Measurements from ENCODE around the gene LHFPL5.
A peak's percentile ranks its signal among the peaks of the same experiment; 100 is the strongest.

LHFPL5 gene

DNA sequence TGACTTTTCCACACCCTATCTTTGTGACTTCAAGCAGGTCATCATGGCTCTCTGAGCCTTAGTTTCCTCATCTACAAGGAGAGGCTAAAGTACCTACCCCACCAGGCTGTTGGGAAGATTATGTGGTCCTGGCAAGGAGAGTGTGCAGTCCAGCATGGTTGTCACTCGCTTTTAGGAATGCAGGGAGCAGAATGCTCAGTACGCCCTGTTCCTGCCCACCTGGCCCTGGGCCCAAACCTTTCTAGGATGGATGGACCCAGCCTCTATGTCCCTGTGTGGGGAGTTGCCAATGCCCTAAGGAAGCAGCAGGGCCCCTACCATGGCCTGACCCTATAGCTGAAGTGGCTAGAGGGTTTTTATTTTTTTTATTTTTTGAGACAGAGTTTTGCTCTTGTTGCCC lies 26.7 kb upstream of the LHFPL5 start:
- TF ChIP-seq, protein P1, sequence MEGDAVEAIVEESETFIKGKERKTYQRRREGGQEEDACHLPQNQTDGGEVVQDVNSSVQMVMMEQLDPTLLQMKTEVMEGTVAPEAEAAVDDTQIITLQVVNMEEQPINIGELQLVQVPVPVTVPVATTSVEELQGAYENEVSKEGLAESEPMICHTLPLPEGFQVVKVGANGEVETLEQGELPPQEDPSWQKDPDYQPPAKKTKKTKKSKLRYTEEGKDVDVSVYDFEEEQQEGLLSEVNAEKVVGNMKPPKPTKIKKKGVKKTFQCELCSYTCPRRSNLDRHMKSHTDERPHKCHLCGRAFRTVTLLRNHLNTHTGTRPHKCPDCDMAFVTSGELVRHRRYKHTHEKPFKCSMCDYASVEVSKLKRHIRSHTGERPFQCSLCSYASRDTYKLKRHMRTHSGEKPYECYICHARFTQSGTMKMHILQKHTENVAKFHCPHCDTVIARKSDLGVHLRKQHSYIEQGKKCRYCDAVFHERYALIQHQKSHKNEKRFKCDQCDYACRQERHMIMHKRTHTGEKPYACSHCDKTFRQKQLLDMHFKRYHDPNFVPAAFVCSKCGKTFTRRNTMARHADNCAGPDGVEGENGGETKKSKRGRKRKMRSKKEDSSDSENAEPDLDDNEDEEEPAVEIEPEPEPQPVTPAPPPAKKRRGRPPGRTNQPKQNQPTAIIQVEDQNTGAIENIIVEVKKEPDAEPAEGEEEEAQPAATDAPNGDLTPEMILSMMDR (IDR thresholded peaks at IDR 0.05): no peak
- peaks cover 0 to 58% of the 10 kb centered on the region in 2 donors for H3K27me3 ChIP-seq

DNA sequence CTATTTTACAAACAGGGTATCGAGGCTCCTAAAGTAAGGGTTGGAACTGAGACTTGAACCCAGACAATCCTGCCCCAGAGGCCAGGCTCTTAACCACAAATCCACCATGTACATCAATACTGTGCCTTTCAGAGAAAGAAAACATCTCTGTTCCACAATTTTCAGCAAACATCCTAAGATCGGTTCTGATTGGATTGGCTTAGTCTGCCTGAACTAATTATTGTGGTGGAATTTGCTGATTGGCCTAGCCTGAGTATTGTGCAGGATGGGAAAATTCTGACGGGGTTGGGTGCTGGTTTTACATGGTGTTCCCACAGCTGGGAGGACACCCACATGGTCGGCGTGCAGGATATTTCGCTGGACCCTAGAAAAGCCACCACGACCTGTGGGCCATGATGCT lies 24.4 kb upstream of the LHFPL5 start, which contains the start of gene CLPSL1:
TSS of gene CLPSL1 (plus strand) at position 301 of the 400 bp plus-strand sequence. CDS start at position 393, 92 bp downstream.
- Histone ChIP-seq H3K27ac (no peak within 1 kb of the TSS), H3K9me3 (no peaks in the 10 kb centered on the region), H3K27me3 (peaks cover 0 to 40% of the 10 kb centered on the region in 2 donors), H3K4me3 (no peak within 1 kb of the TSS), H3K36me3 (no peaks in the 10 kb centered on the region), H3K4me1 (peaks cover 0 to 10% (median 7%) of the 10 kb centered on the region in 4 donors)
- intact Hi-C loops (cut with DNase I; ENCODE audit: low total_unique reads): no loop called here
- DNase-seq: no peak
- TF ChIP-seq, protein P1 (IDR thresholded peaks at IDR 0.05): no peak

More for the DNA sequence above, 26.7 kb upstream of the LHFPL5 start:
- DNase-seq: no peak
- no peaks in the 10 kb centered on the region for H3K36me3 ChIP-seq
- H3K4me3 ChIP-seq: no peak overlapping the region
- H3K27ac ChIP-seq: no peak overlapping the region
- H3K4me1 ChIP-seq: peaks cover 0 to 10% (median 7%) of the 10 kb centered on the region in 4 donors
- no peaks in the 10 kb centered on the region for H3K9me3 ChIP-seq
- intact Hi-C loops (cut with DNase I; ENCODE audit: low total_unique reads): no loop called here

DNA sequence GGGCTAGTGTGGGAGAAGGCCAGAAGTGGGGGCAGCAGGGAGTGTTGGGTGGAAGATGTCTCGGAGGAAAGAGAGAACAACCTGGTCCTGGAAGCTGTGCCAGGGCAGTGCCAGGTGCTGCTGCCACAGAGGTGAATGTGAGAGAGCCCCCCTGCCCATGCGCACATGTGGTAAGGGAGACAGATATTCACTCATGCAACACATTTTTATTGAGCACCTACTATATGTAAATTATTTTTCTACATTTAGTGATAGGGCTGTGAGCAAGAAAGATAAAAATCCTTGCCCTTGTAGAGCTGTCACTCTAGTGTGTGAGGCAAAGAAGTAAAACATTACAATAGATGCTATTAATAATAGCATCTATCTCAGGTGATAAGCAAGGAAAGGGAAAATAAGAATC lies 23.9 kb upstream of the LHFPL5 start:
- no peak overlapping the region for H3K27ac ChIP-seq
- no peaks in the 10 kb centered on the region for H3K9me3 ChIP-seq
- TF ChIP-seq, protein P1 (IDR thresholded peaks at IDR 0.05): no peak
- H3K4me1 ChIP-seq: peaks cover 0 to 9% (median 4%) of the 10 kb centered on the region in 4 donors
- no peaks in the 10 kb centered on the region for H3K36me3 ChIP-seq
- H3K27me3 ChIP-seq: peaks cover 0 to 39% of the 10 kb centered on the region in 2 donors
- H3K4me3 ChIP-seq: no peak overlapping the region
- intact Hi-C loops (cut with DNase I; ENCODE audit: low total_unique reads): no loop called here
- DNase-seq: peak in 1 of 2 donors; percentile 47

DNA sequence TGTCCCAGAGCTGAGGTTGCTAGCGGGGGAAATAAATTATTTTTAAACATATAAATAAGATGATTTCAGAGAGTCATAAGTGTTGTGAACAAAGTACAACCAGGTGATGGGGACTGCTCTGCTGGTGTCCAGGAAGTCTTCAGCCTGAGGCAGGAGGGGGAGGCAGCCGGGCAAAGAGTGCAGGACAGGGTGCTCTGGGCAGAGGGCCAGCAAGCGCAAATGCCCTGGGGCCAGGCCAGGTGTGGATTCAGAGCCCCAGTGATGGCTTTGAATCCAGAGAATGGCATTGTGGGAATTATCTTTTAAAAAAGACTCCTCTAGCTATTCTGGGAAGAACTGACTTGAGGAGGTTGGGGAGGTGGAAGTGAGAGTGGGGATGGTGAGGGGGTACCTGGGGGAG lies 22.7 kb upstream of the LHFPL5 start:
- Histone ChIP-seq H3K27ac (no peak overlapping the region), H3K9me3 (no peaks in the 10 kb centered on the region), H3K36me3 (no peaks in the 10 kb centered on the region), H3K4me1 (no peaks in the 10 kb centered on the region), H3K4me3 (no peak overlapping the region), H3K27me3 (peaks cover 0 to 39% of the 10 kb centered on the region in 2 donors)
- no peak for DNase-seq
- TF ChIP-seq, protein P1 (IDR thresholded peaks at IDR 0.05): no peak
- intact Hi-C loops (cut with DNase I; ENCODE audit: low total_unique reads): no loop called here

DNA sequence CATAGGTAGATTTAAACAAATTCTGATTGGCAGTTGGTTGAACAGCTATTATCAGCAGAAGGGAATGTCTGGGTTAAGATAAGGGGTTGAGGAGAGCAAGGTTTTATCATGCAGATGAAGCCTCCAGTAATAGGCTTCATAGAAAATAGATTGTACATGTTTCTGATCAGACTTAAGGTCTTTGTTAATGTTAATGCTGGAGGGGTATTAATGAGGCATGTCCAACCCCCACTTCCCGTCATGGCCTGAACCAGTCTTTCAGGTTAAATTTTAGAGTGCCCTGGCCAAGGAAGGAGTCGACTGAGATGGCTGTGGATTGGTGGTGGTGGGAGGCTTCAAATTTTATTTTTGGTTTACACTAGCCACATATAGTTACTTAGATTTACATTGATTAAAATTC lies 21.0 kb upstream of the LHFPL5 start:
- intact Hi-C loops (cut with DNase I; ENCODE audit: low total_unique reads): no loop called here
- Histone ChIP-seq H3K4me3 (no peak overlapping the region), H3K27ac (no peak overlapping the region), H3K27me3 (peaks cover 0 to 52% of the 10 kb centered on the region in 2 donors), H3K36me3 (no peaks in the 10 kb centered on the region), H3K9me3 (no peaks in the 10 kb centered on the region), H3K4me1 (no peaks in the 10 kb centered on the region)
- DNase-seq: no peak
- TF ChIP-seq, protein P1 (IDR thresholded peaks at IDR 0.05): no peak

DNA sequence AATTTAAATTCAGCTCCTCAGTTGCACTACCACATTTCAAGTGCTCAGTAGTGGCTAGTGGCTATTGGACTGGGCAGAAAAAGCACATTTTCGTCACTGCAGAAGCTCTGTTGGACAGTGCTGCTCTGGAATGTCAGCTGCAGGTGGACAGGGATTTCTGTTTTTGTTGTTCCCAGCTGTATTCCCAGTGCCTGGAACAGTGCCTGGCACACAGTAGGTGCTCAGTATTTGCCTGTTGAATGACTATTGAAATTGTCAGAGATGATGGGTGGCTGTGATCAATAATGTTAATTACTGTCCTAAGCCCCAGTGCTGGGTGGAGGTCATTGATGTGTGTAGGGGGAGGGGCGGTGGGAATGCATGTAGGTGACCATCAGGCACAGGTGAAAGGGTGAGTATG lies 18.9 kb upstream of the LHFPL5 start:
- Histone ChIP-seq H3K27ac (no peak overlapping the region), H3K4me1 (no peaks in the 10 kb centered on the region), H3K9me3 (no peaks in the 10 kb centered on the region), H3K36me3 (no peaks in the 10 kb centered on the region), H3K4me3 (no peak overlapping the region), H3K27me3 (peaks cover 0 to 58% of the 10 kb centered on the region in 2 donors)
- TF ChIP-seq, protein P1 (IDR thresholded peaks at IDR 0.05): no peak
- intact Hi-C loops (cut with DNase I; ENCODE audit: low total_unique reads): no loop called here
- DNase-seq: no peak

All from tibial artery (tissue), 4 donors.